Colon (tissue), 2 donors: Measurements from ENCODE around the gene MB.

Experiments used
- FAIRE-seq: peaks from 2 replicates; lab custom pipeline; 2012; peaks lifted over from hg19 to GRCh38; lab: Jason Lieb, UNC
- donor health status: control.
- donor health status: control.

Gene MB

DNA sequence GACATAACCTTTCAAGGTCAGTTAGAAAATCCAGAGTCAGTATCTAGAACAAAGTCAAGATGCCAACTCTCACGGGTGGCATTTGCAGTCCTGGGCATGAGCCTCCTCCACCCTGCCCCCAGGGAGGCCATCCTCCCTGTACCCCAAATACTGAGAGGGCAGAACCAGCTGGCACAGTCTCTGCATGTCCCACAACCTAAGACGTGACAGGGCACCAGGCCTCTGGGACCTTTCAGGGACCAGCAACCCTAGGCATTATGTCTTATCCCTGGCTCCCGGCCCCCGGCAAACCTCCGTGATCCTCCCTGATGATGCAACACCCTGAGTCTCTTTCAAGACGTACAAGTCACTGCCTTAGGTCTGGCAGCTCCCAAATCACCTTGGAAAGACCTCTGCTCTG lies 2.0 kb downstream of the MB start:
- no peak for FAIRE-seq

DNA sequence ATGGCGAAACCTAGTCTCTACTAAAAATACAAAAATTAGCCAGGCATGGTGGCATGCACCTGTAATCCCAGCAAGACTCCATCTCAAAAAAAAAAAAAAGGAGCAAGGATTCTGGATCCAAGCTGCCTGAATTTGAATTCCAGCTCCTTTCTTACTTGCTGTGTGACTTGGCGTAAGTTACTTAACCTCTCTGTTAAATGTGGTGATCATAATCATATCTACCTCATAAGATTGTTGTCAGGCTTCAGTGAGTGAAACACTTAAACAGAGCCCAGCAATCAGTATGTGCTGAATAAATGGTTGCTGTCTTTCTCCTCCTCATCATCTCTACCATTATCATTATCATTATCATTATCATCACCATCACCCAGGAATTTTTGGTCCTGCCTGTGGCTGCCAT lies 2.7 kb downstream of the MB start:
- no peak for FAIRE-seq

DNA sequence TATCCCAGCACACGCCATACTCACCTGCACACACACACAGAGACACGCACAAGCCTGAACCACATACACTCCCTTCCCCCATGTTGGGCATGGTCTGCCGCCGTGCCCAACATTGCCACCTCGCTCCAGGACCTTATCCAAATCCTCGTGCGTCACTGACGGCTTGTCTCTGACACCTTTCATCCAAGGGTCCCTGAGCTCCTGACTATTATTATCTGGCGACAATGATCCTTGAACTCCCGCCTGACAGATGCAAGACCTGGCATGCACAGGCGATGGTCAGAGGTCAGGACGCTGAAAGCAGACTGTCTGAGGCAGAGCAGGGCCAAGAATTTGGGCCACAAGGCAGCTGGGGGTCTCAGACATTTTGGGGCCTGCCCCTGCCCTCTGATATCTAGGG lies 4.2 kb downstream of the MB start:
- FAIRE-seq, result no peak

DNA sequence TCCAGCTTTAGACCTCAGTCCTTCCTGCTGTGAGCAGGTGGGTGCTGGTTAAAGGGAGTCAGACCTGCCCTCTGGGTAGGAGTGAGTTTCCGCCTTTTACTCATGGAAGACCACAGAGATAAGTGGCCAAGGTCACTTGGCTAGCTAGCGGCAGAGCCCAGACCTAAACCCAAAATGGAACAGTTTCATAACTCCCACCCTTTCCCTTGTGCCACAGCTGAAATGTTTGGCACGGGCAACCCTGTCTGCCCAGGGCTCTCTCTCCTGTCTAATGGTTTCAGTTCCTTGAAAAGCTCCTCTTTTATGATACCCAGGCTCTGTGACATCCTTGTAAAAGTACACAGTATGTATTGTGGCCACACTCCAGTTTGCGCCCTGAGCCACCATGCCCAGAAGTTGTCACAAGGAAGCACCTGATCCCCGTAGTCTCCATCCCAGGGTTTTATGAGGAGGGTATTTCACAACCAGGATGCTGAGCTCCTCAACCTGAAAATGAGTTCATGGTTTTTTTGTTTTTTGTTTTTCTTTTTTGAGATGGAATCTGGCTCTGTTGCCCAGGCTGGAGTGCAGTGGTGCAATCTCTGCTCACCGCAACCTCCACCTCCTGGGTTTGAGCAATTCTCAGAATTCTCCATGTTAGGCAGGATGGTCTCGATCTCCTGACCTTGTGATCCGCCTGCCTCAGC lies 5.1 kb downstream of the MB start:
- no peak for FAIRE-seq

DNA sequence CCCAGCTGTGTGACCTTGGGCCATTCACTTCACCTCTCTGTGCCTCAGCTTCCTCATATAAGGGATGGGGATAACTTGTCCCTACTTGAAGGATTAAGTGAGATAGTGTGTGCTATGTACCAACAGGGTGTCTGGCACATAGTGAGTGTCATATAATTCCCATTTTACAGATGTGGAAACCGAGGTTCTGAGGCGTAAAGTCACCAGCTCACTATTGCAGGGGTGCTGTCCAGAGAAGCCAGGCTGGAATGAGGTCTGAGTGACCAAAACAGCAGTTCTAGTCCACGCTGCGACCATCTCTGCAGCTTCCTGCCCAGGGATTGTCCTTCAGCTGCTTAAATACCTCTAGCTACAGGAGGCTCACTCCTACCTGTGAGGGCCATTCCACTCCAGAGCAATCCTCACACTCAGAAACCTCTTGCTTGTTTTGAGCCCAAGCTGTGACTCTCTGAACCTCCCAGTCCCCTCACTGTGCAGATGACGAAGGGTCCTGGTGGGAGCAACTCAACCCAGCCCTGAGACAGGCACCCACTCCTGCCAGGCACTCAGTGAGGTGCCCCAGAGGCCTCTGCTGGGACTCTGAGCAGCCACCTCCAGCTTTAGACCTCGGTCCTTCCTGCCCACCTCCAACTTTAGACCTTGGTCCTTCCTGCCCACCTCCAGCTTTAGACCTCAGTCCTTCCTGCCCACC lies 5.8 kb downstream of the MB start:
- FAIRE-seq, result no peak

DNA sequence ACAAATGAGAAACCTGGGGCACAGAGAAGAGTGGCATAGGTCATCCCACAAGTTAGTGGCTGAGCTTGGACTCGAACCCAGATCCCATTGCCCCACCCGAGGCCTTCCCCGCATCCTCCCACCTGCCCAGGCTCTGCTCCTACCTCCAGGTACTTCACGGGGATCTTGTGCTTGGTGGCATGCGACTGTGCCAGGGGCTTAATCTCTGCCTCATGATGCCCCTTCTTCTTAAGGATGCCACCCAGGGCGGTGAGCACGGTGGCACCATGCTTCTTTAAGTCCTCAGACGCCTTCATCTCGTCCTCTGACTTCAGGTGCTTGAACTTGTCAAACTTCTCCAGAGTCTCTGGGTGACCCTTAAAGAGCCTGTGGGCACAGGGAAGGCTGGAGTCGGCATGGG lies 6.4 kb downstream of the MB start:
- no peak for FAIRE-seq

DNA sequence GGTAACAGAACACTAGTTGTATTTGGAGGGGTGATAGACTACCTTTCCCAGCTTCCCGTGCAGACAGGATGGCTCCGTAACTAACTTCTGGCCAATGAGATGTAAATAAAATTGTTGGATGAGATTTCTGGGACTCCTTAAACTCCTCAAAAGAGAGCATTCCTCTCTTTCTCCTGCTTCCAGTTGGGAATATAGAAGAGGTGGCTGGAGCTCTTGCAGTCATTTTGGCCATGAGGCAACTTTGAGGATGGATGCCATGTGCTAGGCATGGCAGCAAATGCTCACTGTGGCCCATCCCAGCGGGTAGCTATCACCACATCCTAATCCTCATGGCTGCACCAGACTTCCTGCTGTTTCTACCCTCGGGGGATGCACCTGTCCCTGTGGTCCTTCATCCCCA lies 7.4 kb downstream of the MB start:
- no peak for FAIRE-seq

DNA sequence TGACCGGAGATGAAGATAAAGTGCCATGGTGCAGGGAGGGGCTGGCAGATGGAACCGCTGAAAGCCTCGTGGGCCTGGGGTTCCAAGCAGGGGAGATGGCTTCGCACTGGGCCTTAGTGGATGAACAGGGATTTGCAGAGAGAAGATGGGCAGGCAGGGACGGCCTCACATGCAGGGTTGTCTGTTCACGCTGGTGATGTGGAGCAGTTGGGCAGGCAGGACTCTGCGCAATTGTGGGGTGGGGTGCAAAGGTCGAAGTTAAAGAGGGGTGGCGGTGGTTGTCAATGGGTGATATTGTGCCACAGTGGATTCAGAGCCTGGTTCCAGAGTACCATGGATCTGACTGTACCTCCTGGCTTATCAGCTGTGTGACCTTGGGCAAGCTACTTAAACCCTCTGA lies 7.9 kb downstream of the MB start:
- FAIRE-seq, result no peak

DNA sequence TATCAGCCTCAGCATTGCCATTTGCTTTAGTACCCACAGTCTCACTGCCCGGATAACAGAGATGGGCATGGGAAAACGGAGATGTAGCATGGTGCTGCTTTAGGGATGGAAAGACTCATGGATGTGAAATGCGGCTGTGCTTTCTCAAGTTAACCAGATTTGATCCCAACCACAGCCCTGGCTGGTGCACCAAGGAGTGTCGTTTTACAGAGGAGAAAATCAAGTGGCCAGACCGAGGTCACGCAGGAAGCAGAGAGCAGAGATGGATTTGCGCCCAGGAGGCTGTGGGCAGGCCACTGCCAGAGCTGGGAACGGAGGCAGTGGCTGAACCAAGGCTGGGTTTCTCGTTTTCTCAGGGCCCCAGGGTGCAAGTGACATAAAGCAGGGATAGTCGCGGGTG lies 9.0 kb downstream of the MB start:
- no peak for FAIRE-seq

DNA sequence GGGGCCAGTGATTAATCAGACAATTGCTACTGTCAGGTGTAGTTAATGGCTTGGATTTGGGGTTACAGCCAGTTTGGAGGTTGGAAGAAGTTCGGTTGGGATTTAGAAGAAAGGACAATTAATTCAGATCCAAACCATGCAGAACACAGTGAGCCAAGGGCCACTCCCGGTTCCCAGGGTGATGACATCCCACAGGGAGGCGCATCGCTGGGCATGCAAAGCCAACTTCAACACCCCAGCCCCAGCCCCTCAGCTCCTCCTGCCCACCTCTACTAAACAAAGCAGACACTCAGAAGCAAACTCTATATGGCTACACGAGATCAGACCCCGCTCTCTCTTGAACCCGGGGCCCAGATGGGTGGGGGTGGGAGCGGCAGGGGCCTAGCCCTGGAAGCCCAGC lies 10.2 kb downstream of the MB start:
- no peak for FAIRE-seq

DNA sequence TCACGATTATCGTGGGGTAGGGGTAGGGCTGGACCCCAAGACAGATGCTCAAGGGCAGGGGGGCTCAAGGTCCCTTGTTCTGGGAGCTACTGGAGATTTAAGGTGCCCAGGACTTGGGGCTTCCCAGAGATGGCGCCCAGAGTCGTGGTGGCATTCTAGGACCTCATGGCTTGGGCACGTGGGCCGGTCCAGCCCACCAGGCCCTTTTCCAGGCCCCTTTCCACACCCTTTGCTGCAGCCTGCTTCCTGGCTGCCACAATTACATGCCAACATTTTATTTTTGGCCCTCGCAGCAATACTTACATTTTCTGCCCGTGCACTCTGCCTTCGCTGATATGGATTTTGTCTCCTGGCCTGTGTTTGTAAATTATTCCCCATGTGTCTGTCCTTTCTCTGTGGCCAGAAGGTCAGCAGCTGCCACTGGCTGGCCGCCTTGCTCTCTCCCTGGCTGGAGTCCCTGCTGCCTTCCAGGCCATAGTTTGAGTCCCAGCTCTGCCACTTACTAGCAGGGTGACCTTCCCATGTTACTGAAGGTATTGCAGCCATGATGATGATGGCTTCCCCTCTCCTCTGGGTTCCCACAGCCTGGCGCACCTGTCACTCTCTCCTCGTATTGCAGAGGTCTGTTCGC lies 11.2 kb downstream of the MB start:
- no peak for FAIRE-seq

DNA sequence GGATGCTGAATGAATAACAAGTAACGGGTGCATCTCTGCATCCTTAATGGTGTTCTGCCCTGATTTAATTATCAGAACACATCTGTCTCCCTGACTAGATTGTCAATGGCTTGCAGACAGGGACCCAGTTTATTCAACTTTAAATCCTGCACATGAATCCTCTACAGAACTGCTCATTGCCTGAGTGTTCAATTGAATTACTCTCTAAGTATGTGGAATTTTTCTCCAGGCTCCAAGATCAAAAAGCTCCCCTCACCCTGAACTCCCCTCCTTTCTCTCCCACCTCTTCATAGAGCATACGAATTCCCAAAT lies 11.8 kb downstream of the MB start:
- no peak for FAIRE-seq

DNA sequence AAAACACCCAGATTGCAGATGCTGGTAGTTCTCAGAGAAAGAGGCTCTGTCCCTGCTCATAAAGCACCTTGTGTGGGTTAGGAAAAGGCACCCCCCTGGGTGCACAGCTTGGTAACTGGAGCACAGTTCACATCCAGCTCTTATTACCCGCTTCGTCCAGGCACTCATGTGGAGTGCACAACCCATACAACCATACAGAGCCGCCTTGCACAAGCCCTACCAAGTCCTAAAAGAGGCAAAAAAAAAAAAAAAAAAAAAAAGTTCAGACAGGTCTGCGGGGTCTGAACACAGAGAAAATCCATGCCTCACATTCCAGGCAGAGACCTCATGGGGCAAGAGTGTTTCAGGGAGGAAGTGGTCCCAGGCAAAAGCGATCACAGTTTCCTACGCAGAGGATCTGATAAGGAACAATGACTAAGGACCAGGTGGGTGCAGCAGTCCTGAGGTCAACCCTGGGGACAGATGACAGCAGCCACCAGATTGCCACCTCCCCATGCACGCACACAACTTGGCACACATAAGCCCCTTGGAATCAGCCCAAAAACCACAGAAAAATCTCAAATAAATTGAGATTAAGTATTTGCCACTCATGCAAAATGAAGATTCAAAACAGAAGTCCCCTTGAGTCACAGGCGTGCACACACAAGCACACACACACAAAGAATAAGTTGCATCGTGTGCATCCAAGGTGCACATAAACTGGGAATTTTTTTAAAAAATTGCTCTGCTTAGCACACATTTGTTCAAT lies 12.3 kb downstream of the MB start:
- no peak for FAIRE-seq

DNA sequence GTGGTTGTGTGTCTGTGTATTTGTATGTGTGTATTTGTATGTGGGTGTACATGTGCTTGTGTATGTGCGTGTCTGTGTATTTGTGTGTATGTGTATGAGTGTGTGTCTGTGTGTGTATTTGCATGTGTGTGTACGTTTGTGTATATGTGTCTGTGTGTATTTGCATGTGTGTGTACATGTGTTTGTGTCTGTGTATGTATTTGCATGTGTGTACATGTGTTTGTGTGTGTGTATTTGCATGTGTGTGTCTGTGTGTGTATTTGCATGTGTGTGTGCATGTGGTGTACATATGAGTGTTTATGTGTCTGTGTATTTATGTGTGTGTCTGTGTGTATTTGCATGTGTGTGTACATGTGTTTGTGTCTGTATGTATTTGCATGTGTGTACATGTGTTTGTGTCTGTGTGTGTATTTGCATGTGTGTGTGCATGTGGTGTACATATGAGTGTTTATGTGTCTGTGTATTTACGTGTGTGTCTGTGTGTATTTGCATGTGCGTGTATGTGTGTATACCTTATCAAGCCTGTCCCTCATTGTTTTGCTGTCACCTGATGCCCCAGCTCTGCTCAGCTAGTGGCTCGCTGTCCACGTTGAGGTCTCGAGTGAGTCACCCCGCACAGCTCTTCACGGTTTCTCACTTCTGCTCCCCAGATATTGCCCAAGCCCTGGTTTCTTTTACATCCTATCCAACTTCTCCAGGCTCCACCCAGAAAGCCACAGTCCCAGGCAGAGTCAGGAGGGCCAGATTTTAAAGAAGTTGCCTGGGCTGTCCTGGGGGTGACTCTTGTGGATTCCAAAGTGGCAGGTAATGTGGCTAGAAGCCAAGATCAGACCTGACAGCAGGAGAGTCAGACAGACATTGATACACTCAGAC lies 15.2 kb downstream of the MB start:
- FAIRE-seq, result no peak

DNA sequence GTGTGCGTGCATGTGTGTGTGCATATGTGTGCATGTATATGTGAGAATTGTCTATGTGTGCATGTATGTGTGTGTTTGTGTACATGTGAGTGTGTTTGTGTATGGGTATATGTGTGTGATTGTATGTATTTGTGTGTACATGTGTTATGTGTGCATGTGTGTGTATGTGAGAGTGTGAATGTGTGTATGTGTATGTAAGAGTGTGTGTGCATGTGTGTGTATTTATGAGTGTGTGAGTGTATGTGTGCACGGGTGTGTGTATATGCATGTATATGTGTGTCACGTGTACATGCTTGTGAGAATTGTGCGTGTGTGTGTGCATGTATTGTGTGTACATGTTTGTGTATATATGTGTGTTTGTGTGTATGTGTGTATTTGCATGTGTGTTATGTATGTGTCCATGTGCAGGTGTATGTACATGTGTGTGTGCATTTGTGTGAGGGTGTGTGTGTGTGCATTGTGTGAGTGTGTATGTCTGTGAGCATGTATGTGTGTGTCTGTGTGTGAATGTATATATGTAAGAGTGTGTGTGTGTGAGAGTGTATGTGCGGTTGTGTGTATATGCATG lies 16.0 kb downstream of the MB start:
- no peak for FAIRE-seq

DNA sequence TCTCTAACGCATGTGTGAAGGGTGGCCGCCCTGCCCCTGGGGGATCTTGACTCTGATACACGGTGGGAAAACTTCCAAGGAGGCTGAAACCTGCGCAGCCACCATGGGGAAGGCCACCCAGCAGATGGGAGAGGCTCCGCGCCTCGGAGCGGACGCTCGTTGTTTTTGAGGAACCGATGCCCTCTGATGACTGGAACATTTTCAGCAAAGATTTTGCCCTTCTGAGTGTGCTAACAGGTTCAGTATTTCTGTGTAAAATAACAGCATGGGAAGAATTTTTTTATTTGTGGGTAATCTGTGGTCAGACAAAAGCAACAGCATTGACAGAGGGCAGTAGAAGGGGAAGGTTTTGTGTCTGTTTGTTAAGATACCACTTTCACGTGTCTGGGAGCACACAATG lies 16.7 kb downstream of the MB start:
- no peak for FAIRE-seq

DNA sequence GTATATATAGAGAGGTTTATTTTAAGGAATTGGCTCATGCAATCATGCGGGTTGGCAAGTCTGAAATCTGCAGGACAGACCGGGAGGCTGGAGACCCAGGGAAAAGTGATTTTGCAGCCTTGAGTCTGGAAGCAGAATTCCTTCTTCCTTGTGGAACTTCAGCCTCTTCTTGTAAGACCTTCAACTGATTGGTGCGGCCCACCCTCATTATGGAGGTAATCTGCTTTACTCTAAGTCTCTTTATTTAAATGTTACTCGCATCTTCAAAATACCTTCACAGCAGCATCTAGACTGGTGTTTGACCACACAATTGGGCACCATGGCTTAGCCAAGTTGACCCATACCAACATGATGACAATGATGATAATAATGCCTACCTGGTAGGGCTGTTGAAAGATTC lies 17.8 kb downstream of the MB start:
- no peak for FAIRE-seq

DNA sequence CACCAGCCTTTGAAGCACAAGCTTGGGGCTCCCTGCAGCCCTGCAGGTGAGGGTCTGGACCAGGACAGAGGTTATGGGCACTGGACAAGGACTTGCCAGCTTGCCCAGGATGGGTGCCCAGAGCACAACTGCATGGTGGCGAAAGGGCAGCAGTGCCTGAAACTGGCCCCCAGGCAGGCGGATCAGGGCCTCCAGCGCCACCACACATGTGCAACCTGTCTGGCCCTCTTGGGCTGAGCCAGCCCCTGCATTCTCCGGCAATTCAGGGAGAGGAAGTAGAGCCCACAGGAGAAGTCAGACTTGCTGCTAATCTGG lies 18.8 kb downstream of the MB start:
- no peak for FAIRE-seq

DNA sequence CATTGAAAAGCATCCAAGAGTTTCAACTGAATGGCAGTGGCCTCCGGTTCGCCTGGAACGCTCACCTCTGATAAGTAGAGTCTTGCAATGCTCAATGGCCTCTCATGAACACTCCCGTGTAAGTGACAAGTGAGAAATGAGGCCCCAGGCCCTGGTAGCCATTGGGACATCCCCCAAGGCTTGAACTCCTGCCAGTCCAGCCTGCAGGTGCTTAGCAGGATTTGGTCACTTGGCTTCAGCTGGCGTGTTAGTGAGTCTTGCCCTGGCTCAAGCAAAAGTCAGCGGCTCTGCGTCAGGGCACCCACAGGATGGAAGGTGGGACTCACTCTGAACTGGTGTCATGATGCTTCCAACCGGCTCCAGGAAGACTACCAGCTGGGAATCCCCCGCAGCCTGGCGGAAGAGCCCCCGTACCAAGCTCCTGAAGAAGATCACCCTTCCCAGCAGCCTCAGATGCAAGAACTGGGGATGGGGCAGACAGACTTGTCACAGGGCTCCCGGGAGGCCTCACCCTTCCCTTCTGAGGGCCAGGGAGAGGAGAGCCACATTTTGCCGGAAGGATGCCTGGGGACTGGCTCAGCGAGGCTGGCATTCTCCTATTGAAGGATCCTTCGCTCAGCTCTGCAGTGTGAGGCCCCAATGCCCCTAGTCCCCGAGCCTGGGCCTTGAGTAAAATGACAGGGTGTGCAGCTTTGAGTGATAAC lies 19.3 kb downstream of the MB start:
- no peak for FAIRE-seq

DNA sequence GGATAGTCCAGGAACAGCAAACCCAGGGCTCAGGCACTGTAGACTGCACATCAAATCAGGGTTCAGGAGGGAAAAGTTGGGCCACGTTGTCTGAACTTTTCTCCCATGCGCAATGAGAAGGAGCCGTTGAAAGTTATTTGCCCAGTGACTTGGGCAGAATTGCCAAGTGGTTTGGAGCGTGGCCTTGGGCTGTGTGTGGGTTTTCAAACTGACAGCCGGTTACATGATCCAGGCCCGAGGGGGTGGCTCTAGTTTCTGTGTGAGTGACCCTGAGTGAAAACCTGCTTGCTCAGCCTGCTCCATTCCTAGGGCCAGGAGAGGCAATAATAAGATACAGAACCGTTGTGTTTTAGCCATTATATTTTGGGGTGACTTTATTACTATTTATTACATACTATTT lies 20.3 kb downstream of the MB start:
- no peak for FAIRE-seq

DNA sequence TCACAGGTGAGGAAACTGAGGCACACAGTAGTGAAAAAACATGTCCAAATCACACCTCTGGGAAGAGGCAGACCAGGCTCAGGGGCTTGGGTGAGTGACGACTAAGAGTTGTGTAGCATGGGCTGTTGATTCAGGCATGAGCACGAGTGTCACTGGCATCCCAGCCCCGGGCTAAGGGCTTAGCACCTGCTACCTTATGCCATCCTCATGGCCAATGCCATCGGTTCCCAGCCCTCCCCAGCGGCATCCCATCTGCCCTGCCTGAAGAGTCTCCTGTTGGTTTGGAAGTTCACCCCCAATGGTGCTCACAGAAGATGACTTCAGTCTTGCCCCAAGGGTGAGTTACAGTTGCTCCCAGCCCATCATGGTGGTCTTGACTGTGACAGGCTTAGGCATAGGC lies 22.4 kb downstream of the MB start:
- FAIRE-seq, result no peak
